Brain pericyte (primary cell): ENCODE data around the gene ZDHHC8.

Source experiments
- DNase-seq: peaks from one replicate; pipeline ENCODE4 v3.0.0-alpha.2; 2012; ENCODE audit warnings: low read depth, low spot score

The ZDHHC8 gene

GRCh38 chr22:20178915-20179227 lies 47.3 kb downstream of the ZDHHC8 start:
- DNase-seq = no peak

DNA sequence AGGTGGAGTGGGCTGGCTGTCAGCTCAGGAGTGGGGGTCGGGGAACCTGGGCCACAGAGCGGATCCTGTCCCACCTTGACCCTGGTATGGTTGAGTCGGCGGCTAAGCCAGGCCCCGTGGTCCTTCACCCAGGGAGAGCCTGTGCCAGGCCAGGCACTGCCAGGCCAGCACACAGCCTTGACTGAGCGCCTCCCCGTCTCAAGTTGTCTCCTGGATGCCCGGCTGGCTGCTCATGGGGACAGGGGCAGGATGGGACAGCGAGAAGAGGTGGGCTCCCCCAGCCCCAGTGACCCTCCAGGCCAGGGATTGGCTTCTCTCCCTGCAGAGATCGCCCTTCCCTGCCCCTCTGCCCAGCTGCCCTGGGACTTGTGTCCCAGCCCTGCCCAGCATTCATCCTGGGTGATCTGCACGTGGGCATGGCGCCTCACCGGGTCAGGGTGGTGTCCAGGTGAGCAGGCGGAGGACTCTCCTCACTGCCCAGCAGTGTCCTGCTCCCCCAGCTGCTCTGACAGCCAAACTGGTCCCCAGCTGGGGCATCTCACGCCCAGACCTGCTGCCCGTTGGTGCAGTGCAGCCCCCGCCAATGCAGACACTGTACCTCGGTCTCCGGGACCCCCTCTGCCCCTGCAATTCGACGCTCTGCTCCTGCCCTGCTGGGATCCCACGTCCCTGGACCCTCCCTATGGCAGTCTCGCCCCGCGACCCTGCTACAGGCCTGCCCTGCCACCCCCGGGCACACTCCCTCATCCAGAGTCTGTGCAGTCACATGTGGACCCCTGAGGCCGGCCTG lies 48.0 kb downstream of the ZDHHC8 start:
- no peak for DNase-seq

- DNase-seq = no peak
Measured at GRCh38 chr22:20180245-20180630, 48.6 kb downstream of the ZDHHC8 start.

GRCh38 chr22:20180640-20181039 lies 49.0 kb downstream of the ZDHHC8 start:
- DNase-seq = no peak

GRCh38 chr22:20181194-20181883 lies 49.7 kb downstream of the ZDHHC8 start:
- no peak for DNase-seq

- no peak for DNase-seq
Measured at GRCh38 chr22:20181884-20182236, 50.3 kb downstream of the ZDHHC8 start.

- DNase-seq = no peak
Measured at GRCh38 chr22:20182365-20182764, 50.8 kb downstream of the ZDHHC8 start.

- no peak for DNase-seq
Measured at GRCh38 chr22:20183101-20183500, 51.5 kb downstream of the ZDHHC8 start.

- DNase-seq = no peak
Measured at GRCh38 chr22:20183823-20184222, 52.2 kb downstream of the ZDHHC8 start.

DNA sequence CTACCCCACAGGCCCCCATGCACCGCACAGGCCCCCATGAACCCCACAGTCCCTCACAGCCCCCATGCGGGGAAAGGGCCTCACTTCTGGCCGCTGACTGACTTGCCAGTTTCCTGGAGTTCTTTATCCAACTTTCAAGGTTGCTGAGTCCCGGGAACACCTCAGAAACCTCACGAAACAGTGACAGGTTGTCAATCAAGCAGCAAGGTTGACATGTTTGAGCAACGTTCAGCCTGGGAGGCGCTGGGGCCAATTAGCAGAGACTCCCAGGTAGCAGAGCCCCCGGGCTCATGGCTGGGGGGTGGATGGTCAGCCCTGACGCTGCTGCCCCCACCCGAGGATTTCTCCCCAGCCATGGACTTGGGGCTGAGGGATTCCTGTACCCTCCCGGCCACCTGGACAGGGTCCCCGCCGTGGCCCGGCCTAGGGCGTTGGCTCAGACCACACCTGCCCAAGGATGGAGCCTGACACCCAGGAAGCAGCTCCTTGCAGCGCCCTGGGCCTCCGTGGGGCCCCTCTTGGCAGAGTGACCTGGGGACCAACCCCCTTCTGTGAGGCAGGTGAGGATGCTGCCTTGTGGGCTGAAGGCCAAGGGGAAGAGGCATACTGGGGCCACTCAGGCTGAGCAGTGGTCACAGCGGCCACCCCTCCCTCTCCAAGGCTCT lies 53.0 kb downstream of the ZDHHC8 start:
- no peak for DNase-seq

DNA sequence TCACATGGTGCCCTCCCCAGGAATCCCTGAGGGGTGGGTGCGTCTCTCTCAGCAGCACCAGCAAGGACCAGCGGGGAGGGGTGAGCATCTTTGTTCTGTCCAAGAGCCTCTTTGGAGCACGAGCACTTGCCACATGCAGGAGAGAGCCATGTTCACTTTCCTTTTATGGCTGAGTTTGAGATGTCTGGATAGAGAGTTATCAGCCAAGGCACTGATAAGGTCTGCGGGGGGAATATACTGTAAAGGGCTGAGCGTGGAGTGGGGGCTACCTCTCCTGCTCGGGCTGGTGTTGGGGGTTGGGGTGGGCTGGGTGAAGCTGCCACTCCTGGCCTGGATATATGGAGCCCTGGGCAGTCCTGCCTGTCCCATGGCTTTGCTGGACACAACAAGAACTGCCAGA lies 54.1 kb downstream of the ZDHHC8 start:
- no peak for DNase-seq

- DNase-seq = no peak
Measured at GRCh38 chr22:20186183-20186870, 54.7 kb downstream of the ZDHHC8 start.

DNA sequence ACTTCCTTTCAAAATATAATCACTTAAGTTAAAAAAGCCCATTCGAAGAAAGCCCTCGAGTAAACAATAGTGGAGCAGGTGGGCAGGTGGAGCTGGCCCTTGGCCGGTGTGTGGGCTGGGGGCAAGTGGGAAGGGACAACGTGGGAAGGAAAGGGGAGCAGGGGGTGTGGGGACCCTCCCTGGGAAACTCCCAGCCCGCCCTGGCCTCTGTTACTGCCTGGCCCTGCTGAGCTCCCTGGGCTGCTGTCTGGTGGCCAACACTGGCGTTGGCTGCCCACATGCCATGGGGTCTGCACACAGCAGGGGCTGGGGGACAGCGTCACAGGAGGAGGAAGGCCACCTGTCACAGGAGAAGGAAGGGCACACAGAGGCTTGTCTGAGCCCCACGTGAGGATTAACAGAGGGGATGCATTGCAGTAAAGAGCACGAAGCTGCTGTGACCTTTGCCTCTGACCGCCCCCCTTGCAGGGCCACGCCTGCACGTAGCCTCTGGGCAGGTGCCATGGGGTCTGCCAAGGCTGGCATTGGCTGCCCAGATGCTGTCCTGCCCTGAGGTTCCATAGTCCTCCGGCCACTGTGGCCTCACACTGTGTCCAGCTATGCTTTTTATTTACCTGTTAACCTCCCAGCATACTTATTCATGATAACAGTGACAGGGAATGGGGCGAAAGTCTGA lies 55.4 kb downstream of the ZDHHC8 start:
- no peak for DNase-seq

DNA sequence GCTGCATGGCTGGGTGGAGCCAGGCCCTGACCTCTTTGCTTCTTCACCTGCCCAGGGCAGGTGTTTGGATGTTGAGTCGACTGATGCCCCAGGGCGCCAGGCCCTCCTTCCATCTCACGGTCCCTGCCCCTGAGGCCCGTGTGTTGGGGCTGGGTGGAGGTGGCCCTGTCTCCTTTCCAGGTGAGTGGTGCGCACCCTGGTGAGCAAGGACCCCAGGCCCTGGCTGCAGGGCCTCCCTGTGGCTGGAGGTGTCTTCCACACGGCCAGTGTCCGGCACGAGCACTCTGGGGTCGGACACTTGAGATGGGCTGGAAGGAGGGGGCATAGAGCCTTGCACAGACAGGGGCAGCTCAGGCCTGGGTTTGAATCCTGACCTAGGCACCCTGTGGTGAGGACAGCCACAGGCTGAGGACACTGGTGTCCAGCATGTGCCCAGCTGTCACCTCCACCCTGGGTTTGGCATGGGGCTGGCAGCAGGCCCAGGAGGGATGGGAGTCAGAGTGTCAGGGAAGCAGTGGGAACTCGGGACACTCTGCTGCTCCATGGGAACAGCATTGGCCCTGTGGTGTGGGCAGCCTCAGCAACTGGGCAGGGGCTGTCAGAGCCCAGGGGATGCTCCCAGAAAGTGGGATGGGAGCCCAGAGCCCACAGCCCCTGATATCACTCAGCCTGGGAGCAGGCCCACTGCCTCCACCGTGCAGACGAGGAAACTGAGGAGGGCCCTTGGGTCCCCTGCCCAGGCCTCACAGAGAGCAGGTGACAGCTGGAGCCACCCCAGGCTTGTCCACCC lies 56.4 kb downstream of the ZDHHC8 start:
- DNase-seq = no peak

- DNase-seq = no peak
Measured at GRCh38 chr22:20188567-20188877, 56.9 kb downstream of the ZDHHC8 start.

GRCh38 chr22:20191000-20191515 lies 59.5 kb downstream of the ZDHHC8 start:
- DNase-seq = no peak

- DNase-seq = no peak
Measured at GRCh38 chr22:20191803-20192202, 60.2 kb downstream of the ZDHHC8 start.

DNA sequence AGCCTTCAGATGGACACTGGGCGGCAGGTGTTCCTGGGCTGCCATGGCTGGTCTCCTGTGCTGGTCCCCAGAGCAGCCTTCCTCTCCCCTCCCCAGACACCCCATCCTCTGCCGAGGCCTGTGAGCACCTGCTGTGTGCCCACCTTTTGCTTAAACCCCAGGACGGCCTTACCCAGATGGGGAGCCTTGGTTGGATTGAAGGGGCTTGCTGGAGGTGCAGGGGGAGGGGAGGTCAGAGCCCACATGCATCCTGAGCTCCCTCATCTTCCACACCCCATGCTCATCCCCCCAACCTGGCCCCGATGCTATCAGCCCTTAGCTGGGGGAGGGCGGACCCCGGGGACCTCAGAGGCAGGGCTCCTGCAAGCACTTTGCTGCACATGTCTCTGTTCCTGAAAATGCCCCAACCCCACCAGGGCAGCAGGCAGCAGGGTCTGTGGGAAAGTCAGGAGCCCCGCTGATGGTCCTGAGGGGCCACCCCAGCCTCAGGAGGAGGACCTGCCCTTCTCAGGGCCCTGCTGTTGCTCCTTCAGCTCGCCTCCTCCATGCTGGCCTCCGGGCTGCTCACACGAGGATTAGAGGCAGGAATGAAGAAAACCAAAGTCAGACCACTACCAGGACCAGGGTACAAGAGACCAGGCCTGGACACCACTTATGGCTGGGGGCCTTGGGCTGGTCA lies 60.8 kb downstream of the ZDHHC8 start:
- no peak for DNase-seq

- no peak for DNase-seq
Measured at GRCh38 chr22:20192972-20193760, 61.6 kb downstream of the ZDHHC8 start.
